OCI-LY3 (cell line): ENCODE data around the gene CPLX3.

ENCODE experiments used
- H2AFZ ChIP-seq: fragments of 200-600, 300-600 bp; shearing (Covaris generic); 2 replicates; pipeline ENCODE4 v1.6.0; 2014; ENCODE audit warnings: antibody characterized with exemption, low read depth, low read length
- H3K27ac ChIP-seq: fragments of 200-600, 300-600 bp; sonication (generic); 2 replicates; pipeline ENCODE4 v1.5.1; 2014; ENCODE audit warnings: mild to moderate bottlenecking, low read length, moderate library complexity, mixed read lengths
- H3K27me3 ChIP-seq: fragments of 200-600, 300-600 bp; sonication (generic); 2 replicates; pipeline ENCODE4 v1.6.1; 2014; ENCODE audit warnings: low read depth, low read length, mixed read lengths
- H3K36me3 ChIP-seq: fragments of 200-600, 300-600 bp; sonication (generic); replicated peaks from 2 replicates; pipeline ENCODE3; 2014; ENCODE audit warnings: low read depth, low read length, mixed read lengths
- H3K4me1 ChIP-seq: fragments of 300-600, 200-600 bp; sonication (generic); 2 replicates; pipeline ENCODE4 v1.6.1; 2014; ENCODE audit warnings: low read length, mixed read lengths
- H3K4me2 ChIP-seq: fragments of 200-600, 300-600 bp; sonication (generic); 2 replicates; pipeline ENCODE4 v1.6.1; 2014; ENCODE audit warnings: low read length, mixed read lengths
- H3K4me3 ChIP-seq: fragments of 300-600, 200-600 bp; sonication (generic); 2 replicates; pipeline ENCODE4 v1.5.1; 2014; ENCODE audit warnings: antibody characterized with exemption, mild to moderate bottlenecking, low read length, moderate library complexity
- H3K79me2 ChIP-seq: fragments of 300-600, 200-600 bp; shearing (Covaris generic); 2 replicates; pipeline ENCODE4 v1.6.1; 2014; ENCODE audit warnings: mild to moderate bottlenecking, low read length, mixed read lengths
- H3K9ac ChIP-seq: fragments of 300-600, 200-600 bp; shearing (Covaris generic); 2 replicates; pipeline ENCODE4 v1.6.0; 2014; ENCODE audit warnings: mild to moderate bottlenecking, low read length, moderate library complexity
- H3K9me3 ChIP-seq: fragments of 200-600, 300-600 bp; shearing (Covaris generic); 2 replicates; pipeline ENCODE4 v1.6.1; 2014; ENCODE audit warnings: low read length, mixed read lengths; ENCODE audit not compliant: insufficient read depth
- H4K20me1 ChIP-seq: fragments of 200-600, 300-600 bp; sonication (generic); 2 replicates; pipeline ENCODE4 v1.6.1; 2016; ENCODE audit warnings: low read length, mixed read lengths; ENCODE audit not compliant: insufficient read depth
- EZH2phosphoT487 ChIP-seq: fragments of 200-600 bp; shearing (Covaris generic); IDR thresholded peaks from 2 replicates; pipeline ENCODE4 v1.6.1; 2018; ENCODE audit warnings: antibody characterized with exemption, mixed run types, low read depth
- TF ChIP-seq, protein P1 (sequence below): fragments of 200-600, 300-600 bp; sonication (generic); IDR thresholded peaks from 2 replicates; pipeline ENCODE4 v1.5.1; 2014; ENCODE audit warnings: antibody characterized with exemption, low read length, low read depth

CPLX3 gene

DNA sequence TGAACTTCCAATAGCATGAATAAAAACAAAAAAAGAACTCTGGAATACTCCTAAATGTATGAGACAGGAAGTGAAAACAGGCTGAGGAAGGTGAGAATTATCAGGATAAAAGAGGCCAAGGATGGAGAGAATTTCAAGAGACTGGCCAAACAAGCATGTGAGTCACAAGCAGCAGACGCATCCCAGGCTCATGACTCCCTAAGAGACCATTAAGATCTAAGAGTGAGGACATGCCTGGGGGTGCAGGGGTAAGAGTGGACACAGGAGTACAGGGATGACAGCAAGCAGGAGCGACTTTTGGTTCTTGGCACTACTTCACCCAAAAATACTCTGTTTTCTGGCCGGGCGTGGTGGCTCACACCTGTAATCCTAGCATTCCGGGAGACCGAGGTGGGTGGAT is 39.7 kb downstream of the CPLX3 start:
- Histone ChIP-seq H3K36me3 (peaks cover 47% of the 10 kb centered on the region), H3K4me3 (peak overlapping the region; percentile 36; the same call in 1 of the 2 replicates), H4K20me1 (peaks cover 23% of the 10 kb centered on the region), H3K79me2 (peaks cover 89% of the 10 kb centered on the region), H3K4me2 (peak overlapping the region; percentile 89), H2AFZ (no peak overlapping the region), H3K9me3 (peaks cover 11% of the 10 kb centered on the region; the same call in 1 of the 2 replicates), H3K4me1 (peaks cover 58% of the 10 kb centered on the region), H3K9ac (peak overlapping the region; percentile 34; the same call in 1 of the 2 replicates), H3K27ac (peak overlapping the region; percentile 91), H3K27me3 (no peaks in the 10 kb centered on the region)
- TF ChIP-seq, protein P1, sequence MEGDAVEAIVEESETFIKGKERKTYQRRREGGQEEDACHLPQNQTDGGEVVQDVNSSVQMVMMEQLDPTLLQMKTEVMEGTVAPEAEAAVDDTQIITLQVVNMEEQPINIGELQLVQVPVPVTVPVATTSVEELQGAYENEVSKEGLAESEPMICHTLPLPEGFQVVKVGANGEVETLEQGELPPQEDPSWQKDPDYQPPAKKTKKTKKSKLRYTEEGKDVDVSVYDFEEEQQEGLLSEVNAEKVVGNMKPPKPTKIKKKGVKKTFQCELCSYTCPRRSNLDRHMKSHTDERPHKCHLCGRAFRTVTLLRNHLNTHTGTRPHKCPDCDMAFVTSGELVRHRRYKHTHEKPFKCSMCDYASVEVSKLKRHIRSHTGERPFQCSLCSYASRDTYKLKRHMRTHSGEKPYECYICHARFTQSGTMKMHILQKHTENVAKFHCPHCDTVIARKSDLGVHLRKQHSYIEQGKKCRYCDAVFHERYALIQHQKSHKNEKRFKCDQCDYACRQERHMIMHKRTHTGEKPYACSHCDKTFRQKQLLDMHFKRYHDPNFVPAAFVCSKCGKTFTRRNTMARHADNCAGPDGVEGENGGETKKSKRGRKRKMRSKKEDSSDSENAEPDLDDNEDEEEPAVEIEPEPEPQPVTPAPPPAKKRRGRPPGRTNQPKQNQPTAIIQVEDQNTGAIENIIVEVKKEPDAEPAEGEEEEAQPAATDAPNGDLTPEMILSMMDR, result no peak
- TF ChIP-seq EZH2phosphoT487, result no peak

DNA sequence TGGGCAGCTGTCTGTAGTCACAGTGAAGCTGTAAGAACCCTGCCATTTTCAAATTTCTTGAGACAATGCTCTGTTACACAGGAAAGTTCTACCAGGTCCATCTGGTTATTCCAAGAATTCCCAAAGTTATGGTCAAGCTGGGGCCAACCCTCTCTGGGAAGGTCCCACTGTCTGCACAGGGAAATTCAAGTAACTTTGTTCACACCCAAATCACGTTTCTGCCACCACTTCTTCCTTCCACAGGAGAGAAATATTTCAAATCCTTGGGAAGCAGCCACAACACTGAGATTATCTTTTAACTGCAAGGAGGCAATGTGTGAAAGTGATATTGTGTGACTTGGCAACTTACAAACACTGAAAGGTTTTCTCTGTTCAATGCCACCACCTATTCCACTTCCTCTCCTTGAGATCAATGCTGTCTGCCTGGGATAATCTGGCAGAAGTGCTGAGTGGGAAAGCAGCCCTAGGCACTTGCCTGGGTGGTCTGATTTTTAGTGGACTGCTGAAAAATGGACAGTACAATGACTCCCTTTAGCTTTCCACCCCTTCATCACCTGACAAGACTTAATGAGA is 41.1 kb downstream of the CPLX3 start:
- Histone ChIP-seq H4K20me1 (peaks cover 23% of the 10 kb centered on the region), H3K9me3 (peaks cover 11% of the 10 kb centered on the region; the same call in 1 of the 2 replicates), H3K4me2 (peak overlapping the region; percentile 89), H3K27ac (peak overlapping the region; percentile 91), H3K27me3 (no peaks in the 10 kb centered on the region), H2AFZ (no peak overlapping the region), H3K4me1 (peaks cover 65% of the 10 kb centered on the region), H3K9ac (peak overlapping the region; percentile 53), H3K36me3 (peaks cover 49% of the 10 kb centered on the region), H3K79me2 (peaks cover 89% of the 10 kb centered on the region), H3K4me3 (peak overlapping the region; percentile 30)
- TF ChIP-seq EZH2phosphoT487, result no peak
- TF ChIP-seq, protein P1, result no peak

GRCh38 chr15:74868059-74868458 is 41.6 kb downstream of the CPLX3 start:
- H2AFZ ChIP-seq, result no peak overlapping the region
- H3K36me3 ChIP-seq, result peaks cover 50% of the 10 kb centered on the region
- peak overlapping the region; percentile 30 for H3K4me3 ChIP-seq
- peak overlapping the region; percentile 91 for H3K27ac ChIP-seq
- H3K27me3 ChIP-seq, result no peaks in the 10 kb centered on the region
- peak overlapping the region; percentile 53; the same call in 1 of the 2 replicates for H3K9ac ChIP-seq
- peaks cover 65% of the 10 kb centered on the region for H3K4me1 ChIP-seq
- H3K9me3 ChIP-seq, result peaks cover 11% of the 10 kb centered on the region; the same call in 1 of the 2 replicates
- peaks cover 89% of the 10 kb centered on the region for H3K79me2 ChIP-seq
- H3K4me2 ChIP-seq, result peak overlapping the region; percentile 89
- peaks cover 23% of the 10 kb centered on the region for H4K20me1 ChIP-seq
- TF ChIP-seq, protein P1, result no peak
- no peak for TF ChIP-seq EZH2phosphoT487

GRCh38 chr15:74869372-74869725 is 42.9 kb downstream of the CPLX3 start:
- Histone ChIP-seq H3K9ac (peak overlapping the region; percentile 81), H2AFZ (no peak overlapping the region), H3K9me3 (peaks cover 11% of the 10 kb centered on the region; the same call in 1 of the 2 replicates), H3K4me3 (peak overlapping the region; percentile 69), H3K36me3 (peaks cover 47% of the 10 kb centered on the region), H3K4me1 (peaks cover 66% of the 10 kb centered on the region), H3K79me2 (peaks cover 78% of the 10 kb centered on the region), H3K27ac (peak overlapping the region; percentile 91), H4K20me1 (peaks cover 16% of the 10 kb centered on the region), H3K27me3 (no peaks in the 10 kb centered on the region), H3K4me2 (peak overlapping the region; percentile 89)
- TF ChIP-seq, protein P1, result no peak
- TF ChIP-seq EZH2phosphoT487, result no peak
